ENCODE results near the gene CEP85L. TPM values are rescaled to one million over a fixed set of nuclear protein-coding genes. Genes with fewer than 3 reads are reported as not detected.

CEP85L gene
- total and polyA plus RNA-seq, 10 of the 15 experiments (the other 5 are each of a cell fraction or from before 2014, with no cell fraction given) = 1.8 to 10.9 (median 7.1) TPM

GRCh38 chr6:118562248-118562647 lies 89.1 kb downstream of the CEP85L start:
- Histone ChIP-seq H3K9me3 (replicated peaks; ENCODE audit: control insufficient read depth, insufficient read depth, low read length) (no peaks in the 10 kb centered on the region), H3K4me2 (ENCODE audit: control insufficient read depth, insufficient read depth) (no peak overlapping the region), H3K4me1 (ENCODE audit: control insufficient read depth, insufficient read depth, low read length) (peaks cover 9% of the 10 kb centered on the region), H3K79me2 (ENCODE audit: control insufficient read depth, insufficient read depth, low read length) (no peaks in the 10 kb centered on the region), H4K20me1 (ENCODE audit: control insufficient read depth, insufficient read depth) (no peaks in the 10 kb centered on the region), H3K27ac (ENCODE audit: control insufficient read depth, insufficient read depth) (no peak overlapping the region), H3K9ac (ENCODE audit: control insufficient read depth, insufficient read depth, low read length) (no peak overlapping the region), H3K27me3 (replicated peaks in 1 of 2; ENCODE audit: control insufficient read depth in 2 of 2, insufficient read depth in 2 of 2, low read length in 1 of 2) (no peaks in the 10 kb centered on the region), H3K36me3 (ENCODE audit: control insufficient read depth in 2 of 2, insufficient read depth in 2 of 2, low read length in 1 of 2) (no peaks in the 10 kb centered on the region), H3K4me3 (no peak overlapping the region), H2AFZ (ENCODE audit: control insufficient read depth, low read depth, low read length) (no peak overlapping the region)
- FAIRE-seq = no peak
- SMC1A ChIA-PET (ENCODE audit: uncharacterized antibody, unreplicated experiment) = interaction anchor here (1.4 kb wide), 1 partner anchor 21 kb away, joined by 3 read pairs; no protein-coding TSS in a partner anchor
- intact Hi-C loops (cut with micrococcal nuclease; ENCODE audit: unreplicated experiment) = loop anchor here (10.0 kb wide), 1 partner anchor 333 kb away; the partner anchor contains the start of gene ASF1A
- WGBS (ENCODE audit: insufficient coverage, insufficient replicate concordance, low lambda C conversion rate, missing lambda C conversion rate) = 100% methylated on average over 1 of the region's 1 CpG
- RAD21 ChIA-PET (ENCODE audit: unreplicated experiment) = no interaction called here
- CTCF ChIA-PET = interaction anchor here (5.0 kb wide), 1 partner anchor 53 kb away, joined by 54 read pairs; no protein-coding TSS in a partner anchor
- no TSS peak for BruUV-seq (replicated peaks)
- ATAC-seq = no peak
- in situ Hi-C loops (cut with MboI) = no loop called here
- DNase-seq (ENCODE audit: low read depth, low spot score) = no peak
- POLR2A ChIA-PET = no interaction called here
- TF ChIP-seq EP300 (IDR thresholded peaks at IDR 0.05; ENCODE audit: borderline replicate concordance in 1 of 2, control insufficient read depth in 1 of 2, low read depth in 2 of 2, low read length in 2 of 2) = no peak
- no peak for TF ChIP-seq CBX3 (IDR thresholded peaks at IDR 0.05; ENCODE audit: borderline replicate concordance, low read depth)
- no peak for TF ChIP-seq STAT3 (IDR thresholded peaks at IDR 0.05; ENCODE audit: low read depth, low read length)
- TF ChIP-seq SMAD5 (IDR thresholded peaks at IDR 0.05; ENCODE audit: low read depth) = no peak
- TF ChIP-seq NBN (IDR thresholded peaks at IDR 0.05) = no peak
- TF ChIP-seq NFIC (IDR thresholded peaks at IDR 0.05; ENCODE audit: low read depth, low read length) = no peak
- no peak for TF ChIP-seq ZNF592 (IDR thresholded peaks at IDR 0.05)
- no peak for TF ChIP-seq HDGF (IDR thresholded peaks at IDR 0.05)
- TF ChIP-seq ZBTB40 (IDR thresholded peaks at IDR 0.05; ENCODE audit: borderline replicate concordance) = no peak
- no peak for TF ChIP-seq IRF5 (IDR thresholded peaks at IDR 0.05; ENCODE audit: borderline replicate concordance)
- TF ChIP-seq ETV6 (conservative IDR thresholded peaks at IDR 0.05 in 1 of 2, IDR thresholded peaks at IDR 0.05 in 1 of 2; ENCODE audit: borderline replicate concordance in 1 of 2, low read depth in 1 of 2) = no peak
- no peak for TF ChIP-seq STAT1 (conservative IDR thresholded peaks at IDR 0.05)
- no peak for TF ChIP-seq ASH2L (IDR thresholded peaks at IDR 0.05; ENCODE audit: borderline replicate concordance, low read depth)
- no peak for TF ChIP-seq ESRRA (IDR thresholded peaks at IDR 0.05; ENCODE audit: low read length)
- no peak for TF ChIP-seq EZH2 (IDR thresholded peaks at IDR 0.05; ENCODE audit: borderline replicate concordance, control insufficient read depth, low read depth, low read length)

All from GM12878 (cell line).